Testis (tissue), 3 donors: ENCODE measurements around the gene KCNN3. TPM values are rescaled to one million over a fixed set of nuclear protein-coding genes. Genes with fewer than 3 reads are reported as not detected.

ENCODE experiments used
- DNase-seq: peaks from one replicate; pipeline ENCODE4 v3.0.0-alpha.2; 2019
- H3K27ac ChIP-seq, 2 donors: fragments of 200-600 bp; sonication (generic); one replicate each; pipeline ENCODE4 v1.5.1; 2019
- H3K27me3 ChIP-seq: fragments of 200-600 bp; sonication (generic); one replicate; pipeline ENCODE4 v1.5.1; 2019
- H3K36me3 ChIP-seq: fragments of 200-600 bp; sonication (generic); one replicate; pipeline ENCODE4 v1.5.1; 2017; ENCODE audit warnings: low read depth; ENCODE audit errors: missing control alignments
- H3K4me1 ChIP-seq: fragments of 200-600 bp; sonication (generic); one replicate; pipeline ENCODE4 v1.5.1; 2019
- H3K4me3 ChIP-seq, 2 donors: fragments of 200-600 bp; sonication (generic); one replicate each; pipeline ENCODE4 v1.5.1; 2017 to 2019
- H3K9me3 ChIP-seq: fragments of 200-600 bp; sonication (generic); one replicate; pipeline ENCODE4 v1.5.1; 2017
- CTCF ChIP-seq, 3 experiments: fragments of 450-650 bp in 2 of 3; fragments of 200-600 bp in 1 of 3; sonication (generic) in 1 of 3; IDR thresholded peaks; one replicate each; pipeline ENCODE4 v1.5.1; 2016 to 2019; ENCODE audit warnings: antibody characterized with exemption in 3 of 3, mild to moderate bottlenecking in 2 of 3, moderate library complexity in 1 of 3
- POLR2A ChIP-seq: fragments of 450-650 bp; IDR thresholded peaks from one replicate; pipeline ENCODE4 v1.6.1; 2017; ENCODE audit warnings: antibody characterized with exemption, mild to moderate bottlenecking, moderate library complexity
- WGBS, 2 donors: methylation state at CpG; one replicate each; pipeline ENCODE4 v1.1.5; 2018; 5-methylcytosine and 5-hydroxymethylcytosine counted together
- intact Hi-C: fragments of 100-400 bp; cut with DNase I; formaldehyde crosslinking; loops from one replicate; pipeline ENCODE4 v1.15.1; 2023; ENCODE audit warnings: low total_unique reads
- polyA plus RNA-seq: library from polyadenylated mRNA; stranded (reverse); fragments of 350-450 nt; fragmentation: Illumina TruSeq; extraction: RNeasy Lipid Tissue Mini Kit (QIAGEN cat#74804); gene quantifications from one replicate; pipeline ENCODE4 v1.2.3, GENCODE V29; 2014; ENCODE audit warnings: low read depth, low replicate concordance; ENCODE audit not compliant: insufficient read depth
- total RNA-seq, 2 donors: library from RNA; depleted of rRNA; stranded (reverse); fragments of >200 nt; gene quantifications; one replicate each; pipeline ENCODE4 v1.2.3, GENCODE V29; 2016

Gene KCNN3
- total and polyA plus RNA-seq, 3 donors from 2014 or later: 0.24 to 0.78 (median 0.56) TPM

GRCh38 chr1:154822717-154823116 is 47.4 kb downstream of the KCNN3 start:
- no peak for TF ChIP-seq CTCF (IDR thresholded peaks at IDR 0.05)
- no peak for TF ChIP-seq POLR2A
- Histone ChIP-seq H3K36me3 (no peaks in the 10 kb centered on the region), H3K4me1 (no peaks in the 10 kb centered on the region), H3K27me3 (no peaks in the 10 kb centered on the region), H3K9me3 (no peaks in the 10 kb centered on the region), H3K4me3 (no peak overlapping the region), H3K27ac (no peak overlapping the region)
- WGBS, 2 donors: 71 to 72% methylated on average over 6 of the region's 6 CpGs
- DNase-seq: no peak
- intact Hi-C loops: no loop called here

GRCh38 chr1:154822233-154822632 is 47.8 kb downstream of the KCNN3 start:
- TF ChIP-seq CTCF (IDR thresholded peaks at IDR 0.05) (no peak), POLR2A (no peak)
- intact Hi-C loops: no loop called here
- Histone ChIP-seq H3K9me3 (no peaks in the 10 kb centered on the region), H3K4me1 (no peaks in the 10 kb centered on the region), H3K36me3 (no peaks in the 10 kb centered on the region), H3K27ac (no peak overlapping the region), H3K27me3 (no peaks in the 10 kb centered on the region), H3K4me3 (no peak overlapping the region)
- 89 to 93% methylated on average over 10 of the region's 10 CpGs for WGBS, 2 donors
- DNase-seq: no peak

GRCh38 chr1:154821083-154821482 is 49.0 kb downstream of the KCNN3 start:
- no peak for TF ChIP-seq CTCF (IDR thresholded peaks at IDR 0.05)
- TF ChIP-seq POLR2A: no peak
- 83% methylated on average over 7 of the region's 7 CpGs for WGBS, 2 donors
- no peaks in the 10 kb centered on the region for H3K36me3 ChIP-seq
- no peak overlapping the region for H3K4me3 ChIP-seq
- no peaks in the 10 kb centered on the region for H3K27me3 ChIP-seq
- DNase-seq: no peak
- no peak overlapping the region for H3K27ac ChIP-seq
- H3K4me1 ChIP-seq: no peaks in the 10 kb centered on the region
- intact Hi-C loops: no loop called here
- no peaks in the 10 kb centered on the region for H3K9me3 ChIP-seq

- Histone ChIP-seq H3K27ac (no peak overlapping the region), H3K4me3 (no peak overlapping the region), H3K9me3 (no peaks in the 10 kb centered on the region), H3K4me1 (no peaks in the 10 kb centered on the region), H3K36me3 (no peaks in the 10 kb centered on the region), H3K27me3 (no peaks in the 10 kb centered on the region)
- TF ChIP-seq CTCF (IDR thresholded peaks at IDR 0.05) (no peak), POLR2A (no peak)
- DNase-seq: no peak
- 85 to 87% methylated on average over 6 of the region's 6 CpGs for WGBS, 2 donors
- intact Hi-C loops: no loop called here
These were observed 49.4 kb downstream of the KCNN3 start for GRCh38 chr1:154820646-154821045.
